SW 1271 (cell line): Measurements from ENCODE around the gene ADK.
A peak's percentile ranks its signal among the peaks of the same experiment; 100 is the strongest.
"Not testable (repeated sequence)": the region's sequence is repeated elsewhere in the genome, so short reads cannot be mapped to it uniquely, and the experiment has no call there.

Experiments
- DNase-seq, 2 experiments: peaks; one replicate each; lab custom pipeline; 2025; lab: John Stamatoyannopoulos, UW

Gene ADK

DNA sequence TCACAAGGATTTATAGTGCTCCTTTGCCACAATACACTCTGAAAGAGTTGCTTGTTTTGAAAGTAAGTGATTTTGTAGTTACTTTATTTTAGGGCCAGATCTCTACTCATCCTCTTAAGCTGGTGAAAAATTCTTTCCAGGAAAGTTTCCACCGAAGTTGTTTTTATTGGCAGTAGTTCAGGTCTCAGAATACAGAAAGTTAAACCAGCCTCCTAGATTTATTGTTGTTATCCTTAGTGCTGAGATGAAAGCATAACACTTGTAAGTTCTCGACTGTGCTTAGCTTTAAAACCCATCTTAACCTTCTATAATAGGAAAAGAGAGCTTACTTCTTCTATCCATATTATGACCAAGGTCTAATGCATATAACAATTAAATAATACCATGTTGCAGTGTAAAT, 5.9 kb upstream of the ADK start:
- peak in 1 of 2 experiments; percentile 4 for DNase-seq

DNA sequence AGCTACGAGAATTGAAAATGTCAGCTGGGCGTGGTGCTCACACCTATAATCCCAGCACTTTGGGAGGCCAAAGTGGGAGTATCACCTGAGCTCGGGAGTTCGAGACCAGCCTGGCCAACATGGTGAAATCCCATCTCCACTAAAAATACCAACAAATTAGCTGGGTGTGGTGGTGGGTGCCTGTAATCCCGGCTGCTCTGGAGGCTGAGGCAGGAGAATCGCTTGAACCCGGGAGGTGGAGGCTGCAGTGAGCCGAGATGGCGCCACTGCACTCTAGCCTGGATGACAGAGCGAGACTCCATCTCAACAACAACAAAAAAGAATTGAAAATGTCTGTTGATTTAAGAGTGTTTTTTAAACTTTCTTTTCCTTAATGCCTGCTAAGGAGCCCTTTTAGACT, 4.0 kb upstream of the ADK start:
- DNase-seq, result not testable (repeated sequence)

DNA sequence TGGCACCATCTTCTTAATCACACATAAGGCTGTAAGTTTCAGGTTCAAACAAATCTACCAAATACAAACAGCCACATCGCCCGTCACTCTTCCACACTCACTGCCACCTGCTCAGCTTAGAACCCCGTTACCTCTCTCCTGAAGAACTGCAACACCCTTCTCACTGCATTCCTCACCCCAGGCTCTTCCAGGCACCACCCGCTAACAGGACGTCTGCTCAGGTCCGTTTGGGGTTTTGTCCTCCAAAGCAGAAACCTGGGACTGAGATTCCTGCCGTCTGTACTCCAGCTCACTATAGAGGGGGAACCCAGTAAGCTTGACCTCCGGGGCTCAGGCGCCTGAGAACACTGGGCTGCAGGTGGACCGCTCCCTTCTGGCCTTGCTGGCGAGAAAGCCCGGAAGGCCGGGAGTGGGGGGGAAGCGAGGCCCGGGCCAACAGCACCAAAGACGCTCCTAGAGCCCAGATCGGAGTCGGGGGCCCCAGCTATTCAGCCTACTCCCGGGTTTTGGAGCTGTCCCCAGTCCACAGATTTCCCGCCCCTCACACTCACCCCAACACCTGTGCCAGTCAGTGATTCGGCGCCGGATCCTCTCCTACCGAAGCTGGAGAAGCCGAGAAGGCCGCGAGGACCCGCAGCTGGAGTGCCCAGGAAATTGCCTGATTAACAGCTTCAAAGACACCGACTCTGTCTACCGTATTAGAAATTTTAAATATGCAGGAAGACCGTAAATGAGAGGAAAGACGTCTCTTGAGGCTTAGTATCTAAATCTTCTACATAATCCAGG, 624 bp upstream of the ADK start, which contains the start of gene AP3M1:
Gene AP3M1 (minus strand): TSS at position 625 of the 786 bp plus-strand sequence. CDS start 12,449 bp downstream, outside the sequence.
- no peak for DNase-seq

DNA sequence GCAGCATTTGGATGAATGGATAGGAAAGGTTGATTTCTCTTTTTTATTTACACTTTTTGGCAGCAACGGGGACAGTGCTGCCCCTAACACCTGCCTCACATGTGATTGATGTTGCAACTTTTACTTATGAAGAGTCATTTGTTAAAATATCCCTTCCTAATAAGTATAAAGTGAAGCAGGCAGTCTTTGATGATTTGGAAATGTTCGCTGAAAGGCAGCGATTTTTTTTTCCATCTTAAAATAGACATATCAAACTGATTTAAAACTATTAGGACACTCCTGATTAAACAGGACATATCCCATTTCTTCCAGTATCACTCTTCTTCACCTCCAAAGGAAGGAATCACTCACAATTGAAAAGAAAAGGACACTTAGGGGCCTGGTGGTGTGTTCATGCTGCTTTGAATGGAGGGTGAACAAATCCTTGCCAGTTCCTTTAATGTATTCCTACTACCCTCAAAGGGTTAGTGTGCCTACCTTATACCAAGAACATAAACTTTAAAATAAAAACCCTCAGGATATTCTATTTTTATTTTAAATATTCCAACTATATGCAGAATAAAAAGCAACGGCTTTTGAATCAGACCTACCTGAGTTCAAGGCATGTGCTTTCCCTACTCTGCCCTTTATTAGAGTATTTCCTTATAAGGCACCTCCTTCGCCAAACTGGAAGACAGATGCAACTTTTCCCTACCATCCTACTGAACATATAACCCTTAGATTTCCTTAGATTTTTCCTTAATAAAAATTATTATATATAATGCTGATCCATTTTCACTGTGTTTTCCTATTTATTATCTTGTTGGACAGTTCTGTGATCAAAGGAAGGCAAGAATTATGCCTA, 1.1 kb downstream of the ADK start:
- no peak for DNase-seq

DNA sequence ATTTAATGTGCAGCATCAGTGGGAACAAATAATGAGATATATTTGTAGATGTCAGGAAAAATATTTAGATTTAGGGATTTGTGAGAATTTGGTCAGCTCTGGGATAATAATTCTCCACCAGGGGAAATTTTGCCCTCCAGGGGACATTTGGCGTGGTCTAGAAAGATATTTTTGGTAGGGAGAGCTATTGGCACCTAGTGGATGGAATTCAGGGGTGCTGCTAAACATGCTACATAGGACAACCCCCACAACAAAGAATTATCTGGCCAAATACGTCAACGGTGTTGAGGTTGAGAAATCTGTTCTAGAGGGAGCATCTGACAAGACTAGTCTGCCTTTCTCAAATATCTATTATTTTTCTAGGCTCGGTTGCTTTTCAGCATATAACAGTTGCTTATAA, 2.1 kb downstream of the ADK start:
- no peak for DNase-seq

DNA sequence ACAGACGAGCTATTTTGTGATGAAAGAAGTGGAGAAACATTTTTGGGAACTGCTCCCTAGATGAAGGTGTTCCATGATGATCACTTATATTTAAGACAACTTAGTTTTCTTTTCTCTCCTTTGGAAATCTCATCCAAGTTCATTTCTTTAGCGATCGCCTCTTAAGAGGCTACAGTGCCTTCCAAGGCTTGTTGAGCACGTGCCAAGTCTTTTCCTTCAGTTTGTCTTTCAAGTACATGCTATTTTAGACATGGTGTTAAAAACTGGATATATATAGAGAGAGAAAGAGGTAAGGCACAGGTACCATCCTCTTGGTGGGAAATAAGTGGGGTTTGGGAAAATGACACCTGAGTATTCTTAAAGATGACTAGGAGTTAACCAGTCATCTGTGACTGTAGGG, 2.7 kb downstream of the ADK start:
- no peak for DNase-seq

DNA sequence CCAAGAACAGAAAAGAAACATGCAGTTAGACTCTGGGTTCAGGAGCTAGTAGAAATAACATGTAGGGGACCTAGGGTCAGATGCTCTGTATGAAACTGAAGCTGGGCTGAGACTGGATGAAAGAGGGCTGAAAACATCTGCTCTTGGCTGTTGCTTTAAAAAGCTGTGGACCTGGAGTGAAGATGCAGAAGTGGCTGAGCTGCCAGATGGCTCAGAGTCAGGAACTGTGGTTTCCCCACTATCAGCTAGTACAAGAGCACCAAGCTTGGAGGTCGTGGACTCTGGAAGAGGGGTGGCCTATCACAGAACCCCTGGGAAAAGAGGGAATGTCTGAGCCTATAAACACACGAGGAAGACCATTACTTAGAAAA, 5.9 kb downstream of the ADK start:
- no peak for DNase-seq

DNA sequence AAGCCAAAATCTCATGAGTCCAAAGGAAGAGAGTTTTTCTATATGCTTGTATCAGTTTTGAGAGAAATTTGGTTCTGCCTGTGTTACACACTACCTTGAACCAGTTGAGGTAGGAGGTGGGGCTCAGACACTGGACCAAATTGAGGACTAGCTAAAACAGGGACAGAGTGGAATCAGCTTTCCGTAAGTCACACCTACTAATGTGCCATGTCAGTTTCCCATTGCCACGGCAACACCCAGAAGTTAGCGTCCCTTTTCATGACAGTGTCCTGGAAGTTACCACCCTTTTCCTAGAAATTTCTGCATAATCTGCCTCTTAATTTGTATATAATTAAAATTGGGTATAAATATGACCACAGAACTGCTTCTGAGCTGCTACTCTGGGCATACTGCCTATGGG, 9.0 kb downstream of the ADK start:
- DNase-seq, result no peak

DNA sequence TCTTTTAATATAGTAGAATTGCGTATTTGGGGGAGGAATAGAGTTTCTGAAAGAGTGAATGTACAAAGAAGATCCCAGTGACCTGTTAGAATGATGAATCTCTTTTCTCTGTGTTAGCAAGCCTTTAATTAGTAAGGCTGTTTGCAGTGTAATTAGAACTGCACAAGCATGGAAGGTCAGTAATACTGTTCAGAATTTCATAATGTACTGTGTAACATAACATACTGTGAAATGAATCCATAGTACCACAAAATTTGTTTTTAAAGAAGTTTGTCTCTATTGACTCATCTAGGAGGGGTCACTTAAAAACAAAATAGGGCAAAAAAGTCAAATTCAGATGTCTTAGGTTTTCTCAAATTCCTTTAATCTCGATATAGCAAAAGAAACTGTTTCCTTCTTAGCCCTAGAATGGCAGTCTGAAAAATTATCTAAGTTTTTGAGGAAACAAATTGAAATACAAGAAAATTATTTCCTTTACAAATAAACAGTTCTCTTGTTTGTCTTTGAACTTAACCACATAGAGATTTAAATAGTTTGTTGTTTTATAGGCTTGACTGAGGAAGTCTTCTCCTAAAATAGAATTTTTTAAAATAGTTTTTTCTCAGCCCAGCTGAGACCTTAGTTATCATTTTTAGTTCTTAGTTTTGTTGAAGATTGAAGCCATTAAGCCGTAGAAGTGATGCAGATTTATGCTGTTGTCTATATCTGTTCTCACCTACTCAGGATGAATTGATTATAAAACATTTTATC, 12.5 kb downstream of the ADK start:
- no peak for DNase-seq

DNA sequence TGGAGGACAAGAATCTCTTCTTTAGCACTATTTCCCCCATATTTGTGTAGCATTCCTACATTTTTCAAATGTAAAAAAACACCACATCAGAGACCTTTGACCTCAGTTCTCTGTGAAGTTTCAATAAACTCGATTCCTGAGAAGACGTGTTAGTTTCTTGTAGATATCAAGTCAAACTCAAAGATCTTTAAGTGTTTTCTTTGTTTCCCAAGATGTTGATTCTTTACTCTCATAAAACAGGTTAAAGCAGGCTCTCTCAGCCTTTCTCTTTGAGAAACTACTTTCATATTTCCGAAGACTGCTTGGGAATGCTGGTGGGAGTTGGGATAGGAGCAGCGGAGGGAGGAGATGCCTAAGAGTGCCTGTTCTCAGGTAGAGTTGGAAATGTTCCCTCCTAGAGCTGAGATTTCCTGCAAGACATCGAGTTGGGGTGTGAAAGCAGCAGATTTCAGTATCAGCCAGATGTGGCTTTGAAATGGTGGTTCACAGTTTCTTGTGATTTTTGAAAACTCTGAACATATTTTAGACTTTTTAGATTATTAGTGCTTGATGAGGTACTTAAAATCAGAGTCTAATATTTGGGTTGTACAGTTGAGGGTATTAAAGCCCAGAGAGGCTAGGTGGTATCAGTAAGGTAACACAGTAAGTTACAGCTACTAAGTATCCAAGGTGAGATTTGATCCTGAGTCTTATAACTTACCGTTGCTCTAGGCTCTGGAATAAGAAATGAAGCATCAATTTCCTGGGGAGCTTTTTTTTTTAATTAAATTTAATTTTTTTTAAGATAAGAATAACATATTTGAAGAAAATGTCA, 13.9 kb downstream of the ADK start:
- no peak for DNase-seq

DNA sequence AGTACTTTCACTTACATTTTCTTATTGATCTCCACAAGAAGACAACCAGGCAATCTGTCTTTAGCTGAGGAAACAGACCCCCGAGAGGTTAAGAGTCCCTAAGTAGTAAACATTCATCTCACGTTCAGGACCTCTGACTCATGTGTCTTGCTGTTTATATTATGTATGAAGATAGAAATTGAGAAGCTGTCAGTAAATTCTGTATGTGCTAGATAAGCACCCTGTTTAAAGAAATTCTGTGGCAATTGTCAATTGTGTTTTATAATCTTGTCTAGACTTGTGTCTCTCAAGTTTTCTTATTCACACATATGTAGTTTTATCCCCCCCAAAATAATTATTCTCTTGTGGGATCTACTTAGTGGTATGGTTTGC, 14.5 kb downstream of the ADK start:
- DNase-seq, result no peak

DNA sequence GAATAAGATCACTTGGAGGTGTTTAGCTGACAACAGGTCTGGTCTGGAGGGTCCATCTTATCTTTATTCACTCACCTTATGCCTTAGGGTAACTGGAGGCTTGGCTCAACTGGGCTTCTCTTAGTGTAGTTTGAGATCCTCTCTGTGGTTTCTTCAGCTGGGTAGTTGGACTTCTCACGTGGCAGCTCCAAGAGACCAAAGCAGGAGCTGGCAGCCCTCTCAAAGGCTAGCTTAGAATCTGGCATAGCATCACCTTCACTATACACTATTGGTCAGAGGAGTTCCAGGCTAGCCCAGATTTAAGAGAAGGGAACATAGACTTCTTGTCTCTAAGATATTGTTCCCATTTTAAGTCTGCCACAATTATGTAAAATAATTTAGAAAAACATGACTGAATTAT, 16.4 kb downstream of the ADK start:
- no peak for DNase-seq

DNA sequence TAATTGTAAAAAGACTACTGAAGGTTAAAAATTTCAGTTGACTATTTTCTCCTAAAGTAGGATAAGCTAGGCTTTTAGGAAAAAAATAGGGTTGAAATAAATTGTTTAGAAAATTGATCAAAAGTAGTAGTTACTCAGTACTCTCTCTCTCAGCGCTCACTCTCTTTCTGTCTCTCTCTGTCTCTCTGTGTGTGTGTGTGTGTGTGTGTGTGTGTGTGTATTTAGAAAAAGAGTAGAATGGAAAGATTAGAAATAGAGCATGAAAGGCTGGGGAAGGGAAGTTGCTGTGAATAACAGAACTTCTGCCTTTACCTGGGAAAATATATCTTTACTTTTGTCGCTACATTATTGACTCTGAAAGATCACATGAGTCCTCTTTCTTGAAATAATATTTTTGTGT, 20.6 kb downstream of the ADK start:
- no peak for DNase-seq

DNA sequence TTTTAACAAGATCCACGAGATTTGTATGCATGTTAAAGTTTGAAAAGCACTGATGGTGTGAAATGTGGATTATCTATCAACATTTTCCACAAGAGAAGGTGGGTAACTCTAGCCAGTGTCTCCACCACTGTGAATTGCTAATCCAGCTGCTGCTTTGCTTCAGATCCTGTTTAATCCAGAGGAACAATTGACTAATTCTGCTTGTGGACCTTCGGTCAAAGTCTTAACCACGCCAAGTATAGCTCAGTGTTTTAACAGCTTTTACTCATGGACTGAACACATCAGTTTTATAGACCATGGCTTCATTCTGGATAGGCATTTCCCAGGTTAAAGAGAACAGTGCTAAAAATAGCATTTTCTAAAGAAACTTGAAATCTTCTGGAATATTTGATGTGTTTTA, 23.5 kb downstream of the ADK start:
- DNase-seq, result no peak

DNA sequence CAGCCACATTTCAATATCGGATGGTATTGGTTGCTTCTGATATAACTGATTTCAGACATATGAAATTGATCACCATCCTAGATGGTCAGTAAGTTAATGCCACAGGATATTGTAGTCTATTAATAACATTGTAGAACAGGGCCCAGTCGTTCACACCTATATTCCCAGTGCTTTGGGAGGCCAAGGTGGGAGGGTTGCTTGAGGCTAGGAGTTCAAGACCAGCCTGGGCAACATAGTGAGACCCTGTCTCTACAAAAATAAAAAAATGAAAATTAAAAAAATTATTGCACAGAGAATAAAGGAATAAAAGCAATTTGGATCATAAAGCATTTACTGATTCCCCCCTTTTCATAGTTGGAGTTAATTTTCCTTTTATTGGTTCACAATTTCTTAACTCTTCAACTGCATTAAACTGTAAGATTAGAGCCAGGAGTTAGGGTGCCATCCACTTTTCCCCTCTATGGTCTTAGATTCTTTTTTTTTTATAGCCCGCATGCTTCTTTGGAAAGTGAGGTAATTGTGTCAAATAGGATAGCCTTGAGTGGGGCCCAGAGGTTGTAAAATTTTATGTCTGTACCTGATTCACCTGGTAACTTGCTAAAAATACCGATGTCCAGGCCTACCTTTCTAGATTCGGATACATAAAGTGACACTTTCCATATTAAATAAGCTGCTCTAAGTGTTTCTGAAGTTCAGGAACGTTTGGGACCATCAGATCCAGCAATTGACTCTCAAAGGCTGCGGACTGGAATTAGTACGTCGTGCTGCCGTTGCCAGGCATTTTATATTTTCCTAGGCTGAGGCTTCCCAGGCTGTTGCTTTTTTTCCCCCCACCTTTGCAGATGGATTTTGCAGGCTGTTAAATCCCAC, 24.7 kb downstream of the ADK start:
- DNase-seq, result no peak

DNA sequence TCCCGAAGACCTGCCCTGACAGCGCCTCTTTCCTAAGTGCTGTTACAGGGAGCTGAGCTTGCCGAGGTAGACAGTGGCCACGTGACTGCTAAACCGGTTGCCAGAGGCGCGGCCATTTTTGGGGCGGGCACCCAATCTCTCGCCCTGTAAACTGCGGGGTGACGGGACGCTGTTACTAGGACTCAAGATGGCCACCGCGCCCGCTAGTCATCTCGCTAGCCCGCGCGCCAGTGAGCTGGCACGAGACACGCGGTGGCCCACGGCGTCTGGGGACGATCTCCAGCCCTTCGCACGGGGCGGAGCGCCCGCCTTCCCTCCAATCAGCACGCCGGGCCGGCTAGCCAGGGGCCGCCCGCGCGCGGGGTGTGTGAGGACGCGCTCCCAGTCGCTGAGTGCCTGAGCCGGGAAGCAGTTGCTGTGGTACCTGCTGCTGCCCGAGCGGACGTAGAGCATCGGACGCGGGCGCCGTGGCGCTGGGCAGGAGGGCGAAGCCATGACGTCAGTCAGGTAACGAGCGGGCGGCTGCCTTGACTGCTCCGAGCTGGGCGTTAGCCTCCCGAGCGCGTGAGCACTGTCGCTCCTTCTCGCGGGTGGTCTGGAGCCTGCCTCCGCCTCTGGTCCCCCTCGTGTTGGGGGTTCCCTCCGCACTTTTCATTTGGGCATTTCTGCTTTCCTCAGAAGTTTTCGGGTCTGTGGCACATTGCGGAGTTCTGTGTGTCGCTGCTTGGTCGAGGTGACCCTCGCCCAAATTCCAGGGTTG, 25.5 kb downstream of the ADK start:
- DNase-seq, result peak; percentile 83 to 89

DNA sequence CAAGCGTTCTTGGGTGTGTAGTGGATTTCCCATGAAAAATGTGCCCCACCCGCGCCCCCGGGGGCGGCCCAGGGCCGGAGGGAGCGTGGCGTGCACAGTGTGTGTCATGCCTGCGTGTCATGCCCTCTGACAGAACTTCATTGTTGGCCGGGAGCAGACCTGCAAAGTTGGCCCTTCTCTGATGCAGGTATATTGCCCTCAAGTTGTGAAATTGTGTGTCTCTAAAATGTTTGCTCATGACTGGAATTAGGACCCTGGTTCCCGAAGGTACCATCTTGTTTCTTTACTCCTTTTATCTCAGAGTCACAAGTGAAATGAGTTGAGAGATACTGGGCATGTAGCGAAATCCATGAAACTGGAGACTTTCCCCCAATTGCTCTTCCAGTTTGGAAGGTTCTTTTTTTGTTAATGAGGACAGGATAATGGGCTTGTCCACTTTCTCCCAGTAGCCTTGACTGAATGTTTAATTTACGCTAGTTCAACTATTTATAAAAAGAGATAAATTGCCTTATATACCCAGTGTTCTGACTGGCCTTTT, 26.2 kb downstream of the ADK start:
- no peak for DNase-seq

DNA sequence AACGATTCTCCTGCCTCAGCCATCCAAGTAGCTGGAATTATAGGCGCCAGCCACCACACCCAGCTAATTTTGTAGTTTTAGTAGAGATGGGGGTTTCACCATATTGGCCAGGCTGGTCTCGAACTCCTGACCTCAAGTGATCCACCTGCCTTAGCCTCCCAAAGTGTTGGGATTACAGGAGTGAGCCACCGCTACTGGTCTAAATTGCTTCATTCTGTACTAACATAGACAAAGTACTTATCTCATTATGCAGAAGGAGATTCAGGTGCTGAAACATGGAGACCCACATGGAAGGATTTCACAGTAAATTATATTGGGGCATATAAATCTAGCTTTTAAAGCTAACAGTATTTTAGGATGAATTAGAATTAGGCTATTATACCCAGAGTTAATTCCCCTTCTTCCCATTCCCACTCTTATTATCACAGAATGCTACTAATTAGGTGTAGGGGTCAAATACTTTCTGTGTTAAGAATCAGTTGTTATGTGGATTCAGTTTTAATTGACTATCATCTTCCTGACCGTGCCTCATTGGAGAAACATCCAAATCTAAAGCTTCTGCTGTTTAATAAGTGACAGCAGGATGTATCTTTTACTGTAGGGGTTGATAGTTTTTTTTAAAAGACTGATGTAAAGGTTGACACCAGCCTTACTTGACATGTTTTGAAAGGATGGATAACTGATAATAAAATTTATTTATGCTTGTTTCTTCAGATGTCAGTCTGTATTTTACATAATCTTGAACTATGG, 27.2 kb downstream of the ADK start:
- DNase-seq, result no peak

DNA sequence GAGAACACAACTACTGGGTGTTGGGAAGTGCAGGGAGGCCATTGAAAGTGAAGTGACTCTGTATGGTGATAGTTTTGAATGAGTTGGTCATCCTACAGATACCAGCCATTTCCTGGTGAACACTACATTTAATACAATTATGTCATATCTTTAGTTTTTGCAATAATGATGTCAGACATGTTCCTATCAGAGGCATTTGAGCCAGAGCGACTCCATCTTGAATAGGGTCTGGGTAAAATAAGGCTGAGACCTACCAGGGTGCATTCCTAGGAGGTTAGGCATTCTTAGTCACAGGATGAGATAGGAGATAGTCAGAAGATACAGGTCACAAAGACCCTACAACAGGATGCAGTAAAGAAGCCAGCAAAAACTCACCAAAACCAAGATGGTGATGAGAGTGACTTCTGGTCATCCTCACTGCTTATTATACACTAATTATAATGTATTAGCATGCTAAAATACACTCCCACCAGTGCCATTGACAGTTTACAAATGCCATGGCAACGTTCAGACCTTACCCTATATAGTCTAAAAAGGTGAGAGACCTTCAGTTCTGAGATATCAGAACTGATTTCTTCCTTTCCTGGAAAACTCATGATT, 28.2 kb downstream of the ADK start:
- no peak for DNase-seq
